Measurements from ENCODE around the gene RASGRP1.

RASGRP1 gene

GRCh38 chr15:38545179-38545578, 19.4 kb downstream of the RASGRP1 start:
- Histone ChIP-seq H3K4me3 (ENCODE audit: low read length) (no peak overlapping the region), H3K27me3 (ENCODE audit: control insufficient read depth, insufficient read depth, low read length) (no peaks in the 10 kb centered on the region), H3K27ac (ENCODE audit: low read depth, low read length) (no peak overlapping the region), H3K9ac (ENCODE audit: low read length) (no peak overlapping the region), H3K4me1 (ENCODE audit: control insufficient read depth, insufficient read depth, low read length) (no peaks in the 10 kb centered on the region), H3K36me3 (ENCODE audit: control insufficient read depth, insufficient read depth, low read length) (no peaks in the 10 kb centered on the region)

DNA sequence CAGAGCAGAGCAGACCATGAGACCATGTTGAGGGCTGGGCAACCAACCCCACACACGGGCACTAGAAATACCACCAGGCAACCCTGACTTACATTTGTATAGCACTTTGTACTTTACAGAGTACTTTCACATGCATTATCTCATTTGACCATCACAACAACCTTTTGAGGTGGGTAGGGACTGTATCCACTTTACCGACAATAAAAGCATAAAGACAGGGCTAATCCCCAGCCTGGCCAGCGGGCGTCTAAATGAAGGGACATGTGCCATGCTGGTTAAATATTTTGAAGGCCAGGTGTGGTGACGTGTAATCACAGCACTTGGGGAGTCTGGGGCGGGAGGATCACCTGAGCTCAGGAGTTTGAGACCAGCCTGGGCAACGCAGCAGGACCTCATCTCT, 23.6 kb downstream of the RASGRP1 start:
- Histone ChIP-seq H3K4me3 (ENCODE audit: low read length) (no peak overlapping the region), H3K36me3 (ENCODE audit: control insufficient read depth, insufficient read depth, low read length) (no peaks in the 10 kb centered on the region), H3K27ac (ENCODE audit: low read depth, low read length) (no peak overlapping the region), H3K9ac (ENCODE audit: low read length) (no peak overlapping the region), H3K4me1 (ENCODE audit: control insufficient read depth, insufficient read depth, low read length) (no peaks in the 10 kb centered on the region), H3K27me3 (ENCODE audit: control insufficient read depth, insufficient read depth, low read length) (no peaks in the 10 kb centered on the region)

- H3K4me3 ChIP-seq (ENCODE audit: low read length): no peak overlapping the region
- no peaks in the 10 kb centered on the region for H3K27me3 ChIP-seq (ENCODE audit: control insufficient read depth, insufficient read depth, low read length)
- H3K9ac ChIP-seq (ENCODE audit: low read length): no peak overlapping the region
- H3K36me3 ChIP-seq (ENCODE audit: control insufficient read depth, insufficient read depth, low read length): no peaks in the 10 kb centered on the region
- H3K4me1 ChIP-seq (ENCODE audit: control insufficient read depth, insufficient read depth, low read length): no peaks in the 10 kb centered on the region
- H3K27ac ChIP-seq (ENCODE audit: low read depth, low read length): no peak overlapping the region
These were observed 24.1 kb downstream of the RASGRP1 start for GRCh38 chr15:38540510-38540909.

DNA sequence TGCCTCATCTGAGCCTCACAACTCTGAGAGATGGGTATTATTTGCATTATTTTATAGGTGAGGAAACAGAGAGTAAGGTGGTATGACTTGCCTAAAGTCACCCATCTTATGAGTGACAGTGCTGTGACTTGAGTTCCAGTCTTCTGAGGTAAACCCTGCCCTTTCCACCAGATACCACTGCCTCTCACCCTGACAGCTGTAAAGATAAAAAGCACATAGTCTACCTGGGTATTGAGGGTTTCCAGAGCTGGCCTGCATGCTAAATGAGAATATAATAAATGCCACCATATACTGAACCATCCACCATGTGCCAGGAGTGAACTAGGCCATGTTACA, 25.6 kb downstream of the RASGRP1 start:
- H3K9ac ChIP-seq (ENCODE audit: low read length): no peak overlapping the region
- H3K36me3 ChIP-seq (ENCODE audit: control insufficient read depth, insufficient read depth, low read length): no peaks in the 10 kb centered on the region
- H3K27me3 ChIP-seq (ENCODE audit: control insufficient read depth, insufficient read depth, low read length): no peaks in the 10 kb centered on the region
- no peak overlapping the region for H3K27ac ChIP-seq (ENCODE audit: low read depth, low read length)
- H3K4me1 ChIP-seq (ENCODE audit: control insufficient read depth, insufficient read depth, low read length): no peaks in the 10 kb centered on the region
- no peak overlapping the region for H3K4me3 ChIP-seq (ENCODE audit: low read length)

DNA sequence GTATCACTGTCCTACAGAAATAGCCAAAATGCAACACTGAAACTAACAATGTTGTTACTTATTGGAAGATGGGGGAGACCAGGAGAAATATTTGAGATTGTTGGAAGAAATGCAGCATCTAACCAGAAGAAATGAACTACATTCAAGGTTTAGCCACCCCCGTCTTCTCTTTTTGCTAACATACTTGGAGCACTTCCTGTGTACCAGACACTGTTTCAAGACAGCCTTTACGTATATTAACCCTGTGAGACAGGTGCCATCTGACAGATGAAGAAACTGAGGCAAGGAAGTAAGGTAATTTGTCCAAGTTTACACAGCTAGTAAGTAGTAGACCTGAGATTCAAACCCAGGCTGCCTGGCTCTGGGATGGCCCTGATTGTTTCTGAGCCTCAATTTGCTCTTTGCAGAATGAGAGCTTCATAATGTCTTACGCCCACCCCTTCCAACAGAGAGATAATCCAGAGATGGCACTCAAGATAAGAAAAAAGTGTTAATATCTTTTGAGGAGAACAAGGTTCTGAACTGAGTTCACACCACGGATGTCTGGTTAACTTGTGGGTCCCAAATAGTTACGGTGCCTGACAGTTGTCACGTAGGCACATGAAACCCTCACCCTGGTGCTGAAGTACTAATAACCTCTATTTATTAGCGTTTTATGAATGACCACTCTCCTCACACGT, 26.1 kb downstream of the RASGRP1 start:
- H3K36me3 ChIP-seq (ENCODE audit: control insufficient read depth, insufficient read depth, low read length): no peaks in the 10 kb centered on the region
- H3K4me1 ChIP-seq (ENCODE audit: control insufficient read depth, insufficient read depth, low read length): no peaks in the 10 kb centered on the region
- no peaks in the 10 kb centered on the region for H3K27me3 ChIP-seq (ENCODE audit: control insufficient read depth, insufficient read depth, low read length)
- H3K4me3 ChIP-seq (ENCODE audit: low read length): no peak overlapping the region
- no peak overlapping the region for H3K27ac ChIP-seq (ENCODE audit: low read depth, low read length)
- H3K9ac ChIP-seq (ENCODE audit: low read length): no peak overlapping the region

GRCh38 chr15:38536201-38536676, 28.4 kb downstream of the RASGRP1 start:
- no peak overlapping the region for H3K9ac ChIP-seq (ENCODE audit: low read length)
- no peak overlapping the region for H3K27ac ChIP-seq (ENCODE audit: low read depth, low read length)
- no peaks in the 10 kb centered on the region for H3K27me3 ChIP-seq (ENCODE audit: control insufficient read depth, insufficient read depth, low read length)
- H3K4me3 ChIP-seq (ENCODE audit: low read length): no peak overlapping the region
- no peaks in the 10 kb centered on the region for H3K4me1 ChIP-seq (ENCODE audit: control insufficient read depth, insufficient read depth, low read length)
- H3K36me3 ChIP-seq (ENCODE audit: control insufficient read depth, insufficient read depth, low read length): no peaks in the 10 kb centered on the region

GRCh38 chr15:38535491-38536200, 29.0 kb downstream of the RASGRP1 start:
- no peaks in the 10 kb centered on the region for H3K4me1 ChIP-seq (ENCODE audit: control insufficient read depth, insufficient read depth, low read length)
- H3K27me3 ChIP-seq (ENCODE audit: control insufficient read depth, insufficient read depth, low read length): no peaks in the 10 kb centered on the region
- no peak overlapping the region for H3K27ac ChIP-seq (ENCODE audit: low read depth, low read length)
- H3K9ac ChIP-seq (ENCODE audit: low read length): no peak overlapping the region
- no peaks in the 10 kb centered on the region for H3K36me3 ChIP-seq (ENCODE audit: control insufficient read depth, insufficient read depth, low read length)
- no peak overlapping the region for H3K4me3 ChIP-seq (ENCODE audit: low read length)

DNA sequence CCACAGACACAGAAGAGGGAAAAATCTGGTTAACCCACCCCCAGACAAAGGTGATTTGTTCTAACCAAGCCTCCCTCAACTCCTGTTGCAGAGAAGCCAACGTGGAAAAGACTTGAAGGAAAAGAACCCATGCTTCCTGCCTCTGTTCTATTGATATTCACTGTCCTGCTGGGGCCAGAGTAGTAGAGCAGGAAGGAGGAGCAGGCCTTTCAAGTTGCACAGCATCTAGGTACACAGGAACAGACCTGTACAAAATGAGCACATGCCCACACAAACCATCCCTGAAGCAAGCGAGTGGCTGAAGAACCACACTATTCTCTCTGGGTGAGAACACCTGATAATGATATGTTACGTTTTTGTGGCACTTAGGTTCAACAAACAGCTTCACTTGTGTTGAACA, 29.9 kb downstream of the RASGRP1 start:
- H3K36me3 ChIP-seq (ENCODE audit: control insufficient read depth, insufficient read depth, low read length): no peaks in the 10 kb centered on the region
- H3K4me3 ChIP-seq (ENCODE audit: low read length): no peak overlapping the region
- no peaks in the 10 kb centered on the region for H3K4me1 ChIP-seq (ENCODE audit: control insufficient read depth, insufficient read depth, low read length)
- no peak overlapping the region for H3K9ac ChIP-seq (ENCODE audit: low read length)
- H3K27ac ChIP-seq (ENCODE audit: low read depth, low read length): no peak overlapping the region
- no peaks in the 10 kb centered on the region for H3K27me3 ChIP-seq (ENCODE audit: control insufficient read depth, insufficient read depth, low read length)

- no peaks in the 10 kb centered on the region for H3K27me3 ChIP-seq (ENCODE audit: control insufficient read depth, insufficient read depth, low read length)
- no peak overlapping the region for H3K9ac ChIP-seq (ENCODE audit: low read length)
- no peaks in the 10 kb centered on the region for H3K4me1 ChIP-seq (ENCODE audit: control insufficient read depth, insufficient read depth, low read length)
- H3K4me3 ChIP-seq (ENCODE audit: low read length): no peak overlapping the region
- H3K27ac ChIP-seq (ENCODE audit: low read depth, low read length): no peak overlapping the region
- no peaks in the 10 kb centered on the region for H3K36me3 ChIP-seq (ENCODE audit: control insufficient read depth, insufficient read depth, low read length)
These were observed 30.7 kb downstream of the RASGRP1 start for GRCh38 chr15:38533926-38534325.

DNA sequence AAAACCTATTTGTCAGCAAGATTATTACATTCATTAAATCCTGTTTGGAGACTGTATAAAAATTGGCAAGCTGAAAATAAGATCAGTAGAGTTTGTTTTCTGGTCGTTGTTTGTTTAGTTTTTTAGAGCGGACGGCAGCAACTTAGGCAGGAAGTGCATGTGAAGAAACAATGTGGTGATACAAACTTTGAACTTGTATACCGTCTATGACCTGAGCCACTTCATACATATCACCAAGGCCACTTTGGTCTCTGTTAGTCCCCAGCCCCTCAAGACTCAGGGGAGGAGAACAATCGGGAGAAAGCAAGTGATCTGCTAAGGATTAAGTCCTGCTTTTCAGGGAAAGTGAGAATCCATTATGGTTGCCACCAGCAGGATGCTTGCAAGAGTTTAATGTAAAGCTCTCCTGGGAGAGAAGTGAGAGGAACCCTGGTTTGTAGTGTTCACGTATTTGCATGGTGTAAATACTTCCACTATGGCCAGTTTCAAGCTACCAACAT, 31.1 kb downstream of the RASGRP1 start:
- H3K27me3 ChIP-seq (ENCODE audit: control insufficient read depth, insufficient read depth, low read length): no peaks in the 10 kb centered on the region
- no peak overlapping the region for H3K4me3 ChIP-seq (ENCODE audit: low read length)
- H3K36me3 ChIP-seq (ENCODE audit: control insufficient read depth, insufficient read depth, low read length): no peaks in the 10 kb centered on the region
- no peak overlapping the region for H3K9ac ChIP-seq (ENCODE audit: low read length)
- no peaks in the 10 kb centered on the region for H3K4me1 ChIP-seq (ENCODE audit: control insufficient read depth, insufficient read depth, low read length)
- H3K27ac ChIP-seq (ENCODE audit: low read depth, low read length): no peak overlapping the region

DNA sequence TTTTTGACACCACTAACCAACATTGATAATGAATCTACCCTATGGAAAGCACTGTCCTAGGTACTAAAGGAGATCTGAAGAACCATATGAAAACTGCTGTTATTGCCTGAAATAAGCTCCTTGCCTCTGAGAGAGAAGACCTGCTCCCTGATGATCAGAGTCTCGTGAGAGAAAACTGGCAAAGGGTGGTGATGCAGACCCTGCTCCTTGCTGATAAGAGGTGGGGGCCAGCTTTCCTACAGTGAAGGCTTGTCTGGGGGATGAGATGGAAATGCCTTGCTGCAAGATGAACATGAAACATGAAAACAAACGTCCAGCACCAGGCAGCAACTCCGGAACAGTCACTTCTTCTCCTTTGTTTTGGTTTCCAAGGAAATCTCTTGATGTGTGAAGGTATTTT, 31.9 kb downstream of the RASGRP1 start:
- Histone ChIP-seq H3K4me1 (ENCODE audit: control insufficient read depth, insufficient read depth, low read length) (no peaks in the 10 kb centered on the region), H3K9ac (ENCODE audit: low read length) (no peak overlapping the region), H3K27me3 (ENCODE audit: control insufficient read depth, insufficient read depth, low read length) (no peaks in the 10 kb centered on the region), H3K36me3 (ENCODE audit: control insufficient read depth, insufficient read depth, low read length) (no peaks in the 10 kb centered on the region), H3K4me3 (ENCODE audit: low read length) (no peak overlapping the region), H3K27ac (ENCODE audit: low read depth, low read length) (no peak overlapping the region)

- H3K4me3 ChIP-seq (ENCODE audit: low read length): no peak overlapping the region
- no peaks in the 10 kb centered on the region for H3K36me3 ChIP-seq (ENCODE audit: control insufficient read depth, insufficient read depth, low read length)
- H3K4me1 ChIP-seq (ENCODE audit: control insufficient read depth, insufficient read depth, low read length): no peaks in the 10 kb centered on the region
- no peak overlapping the region for H3K27ac ChIP-seq (ENCODE audit: low read depth, low read length)
- H3K27me3 ChIP-seq (ENCODE audit: control insufficient read depth, insufficient read depth, low read length): no peaks in the 10 kb centered on the region
- no peak overlapping the region for H3K9ac ChIP-seq (ENCODE audit: low read length)
These were observed 33.1 kb downstream of the RASGRP1 start for GRCh38 chr15:38531509-38531908.

GRCh38 chr15:38530113-38530512, 34.5 kb downstream of the RASGRP1 start:
- no peaks in the 10 kb centered on the region for H3K36me3 ChIP-seq (ENCODE audit: control insufficient read depth, insufficient read depth, low read length)
- no peak overlapping the region for H3K27ac ChIP-seq (ENCODE audit: low read depth, low read length)
- H3K9ac ChIP-seq (ENCODE audit: low read length): no peak overlapping the region
- H3K4me3 ChIP-seq (ENCODE audit: low read length): no peak overlapping the region
- H3K27me3 ChIP-seq (ENCODE audit: control insufficient read depth, insufficient read depth, low read length): no peaks in the 10 kb centered on the region
- H3K4me1 ChIP-seq (ENCODE audit: control insufficient read depth, insufficient read depth, low read length): no peaks in the 10 kb centered on the region

Measured in rectal smooth muscle tissue (tissue), 1 donor.